T-cell (primary cell): ENCODE data around the gene AIDA. TPM values are rescaled to one million over a fixed set of nuclear protein-coding genes. Genes with fewer than 3 reads are reported as not detected.
A peak's percentile ranks its signal among the peaks of the same experiment; 100 is the strongest.

Experiments used
- ATAC-seq, 4 experiments: fragments of 200-7000 bp in 3 of 4; fragments of 150-1000 bp in 1 of 4; cut with Tn5 transposase; replicated peaks in 1 of 4; 1 replicate in 3 of 4; 2 replicates in 1 of 4; pipeline ENCODE4 v1.10.0; 2021; ENCODE audit warnings: moderate library complexity in 3 of 4, mild to moderate bottlenecking in 2 of 4, moderate number of reproducible peaks in 1 of 4
- CTCF ChIA-PET, 2 donors: fragments of 300-600 bp; sonication (Branson Sonifier 250); formaldehyde crosslinking; loops; one replicate each; lab custom pipeline; 2022; ENCODE audit warnings: antibody characterized with exemption in 2 of 2; lab: Charles Lee
- POLR2A ChIA-PET, 2 donors: fragments of 300-600 bp; sonication (Branson Sonifier 250); formaldehyde crosslinking; loops; one replicate each; lab custom pipeline; 2022; ENCODE audit warnings: antibody characterized with exemption in 2 of 2; lab: Charles Lee
- DNase-seq, 35 experiments: peaks; one replicate each; pipeline versions ENCODE4 v3.0.0 to v3.0.0-alpha.2; 2013 to 2023
- H3K27ac ChIP-seq: one replicate; pipeline ENCODE4 v1.5.1; 2013; ENCODE audit warnings: low read length
- H3K27me3 ChIP-seq, 2 experiments: replicated peaks in 1 of 2; 1 replicate in 1 of 2; 2 replicates in 1 of 2; pipeline versions ENCODE4 v1.6.1 to v1.7.0; 2013; ENCODE audit warnings: low read length in 1 of 2, mixed read lengths in 1 of 2; ENCODE audit not compliant: control insufficient read depth in 2 of 2, insufficient read depth in 2 of 2; ENCODE audit errors: extremely low read depth in 1 of 2
- H3K36me3 ChIP-seq, 2 donors: 1 replicate in 1 of 2; 2 replicates in 1 of 2; pipeline versions ENCODE4 v1.6.1 to v1.7.0; 2013; ENCODE audit warnings: low read length in 1 of 2; ENCODE audit not compliant: control insufficient read depth in 2 of 2, insufficient read depth in 1 of 2; ENCODE audit errors: extremely low read depth in 1 of 2
- H3K4me1 ChIP-seq, 2 experiments: 1 replicate in 1 of 2; 2 replicates in 1 of 2; pipeline versions ENCODE4 v1.6.1 to v1.7.0; 2013; ENCODE audit warnings: low read length in 2 of 2, mixed read lengths in 1 of 2; ENCODE audit not compliant: insufficient read depth in 2 of 2, control insufficient read depth in 1 of 2; ENCODE audit errors: extremely low read depth in 1 of 2
- H3K4me3 ChIP-seq, 2 donors: 1 replicate in 1 of 2; 2 replicates in 1 of 2; pipeline versions ENCODE4 v1.5.1 to v1.7.0; 2013; ENCODE audit warnings: mild to moderate bottlenecking in 2 of 2, low read length in 1 of 2, moderate library complexity in 1 of 2; ENCODE audit not compliant: control insufficient read depth in 1 of 2; ENCODE audit errors: extremely low read depth in 1 of 2
- H3K9me3 ChIP-seq: 2 replicates; pipeline ENCODE4 v1.7.0; 2013
- H3K27ac Mint-ChIP-seq, 2 donors: one replicate each; pipeline ENCODE4 v1.8.0; 2020 to 2021; ENCODE audit warnings: mild to moderate bottlenecking in 2 of 2, mixed read lengths in 2 of 2
- H3K27me3 Mint-ChIP-seq, 2 donors: one replicate each; pipeline ENCODE4 v1.8.0; 2021 to 2022; ENCODE audit warnings: mixed read lengths in 2 of 2
- H3K36me3 Mint-ChIP-seq: one replicate; pipeline ENCODE4 v1.8.0; 2021; ENCODE audit warnings: mixed read lengths
- H3K4me1 Mint-ChIP-seq, 3 donors: one replicate each; pipeline ENCODE4 v1.8.0; 2020 to 2022; ENCODE audit warnings: mixed read lengths in 3 of 3, mild to moderate bottlenecking in 1 of 3
- H3K4me3 Mint-ChIP-seq, 3 donors: one replicate each; pipeline ENCODE4 v1.8.0; 2020 to 2022; ENCODE audit warnings: mild to moderate bottlenecking in 3 of 3, mixed read lengths in 3 of 3, moderate library complexity in 3 of 3
- H3K9me3 Mint-ChIP-seq, 3 donors: one replicate each; pipeline ENCODE4 v1.8.0; 2020 to 2022; ENCODE audit warnings: mixed read lengths in 3 of 3
- WGBS: methylation state at CpG from one replicate; pipeline ENCODE4 v1.1.5; 2013; ENCODE audit warnings: missing lambda C conversion rate; ENCODE audit not compliant: insufficient coverage; 5-methylcytosine and 5-hydroxymethylcytosine counted together
- total RNA-seq, 35 experiments: library from RNA in 6 of 35; stranded (reverse) in 6 of 35; fragments of 120-200 nt in 1 of 35; gene quantifications; one replicate each; pipeline versions ENCODE4 v1.2.1 to v1.2.4 and lab custom pipeline; 2013 to 2026

The AIDA gene
- total RNA-seq, 5 donors from 2014 or later (not counting 1 experiment from before 2014, with no cell fraction given), result 43.4 to 59.4 (median 52.7) TPM

- CTCF ChIA-PET, result no interaction called here
- no peak for DNase-seq
- Mint-ChIP-seq H3K4me1 (peaks cover 0 to 6% (median 0%) of the 10 kb centered on the region in 3 donors), H3K9me3 (no peaks in the 10 kb centered on the region), H3K4me3 (no peak overlapping the region), H3K36me3 (peaks cover 68% of the 10 kb centered on the region), H3K27me3 (no peaks in the 10 kb centered on the region), H3K27ac (no peak overlapping the region)
- no peaks in the 10 kb centered on the region for H3K27me3 ChIP-seq
- no peaks in the 10 kb centered on the region for H3K9me3 ChIP-seq
- ATAC-seq, result no peak
- WGBS, result no CpG with 5 or more reads among the region's 6 CpGs
- no peak overlapping the region for H3K4me3 ChIP-seq
- H3K4me1 ChIP-seq, result no peaks in the 10 kb centered on the region
- H3K27ac ChIP-seq, result no peak overlapping the region
- H3K36me3 ChIP-seq, result peaks cover 0 to 85% of the 10 kb centered on the region in 2 donors
- POLR2A ChIA-PET, result interaction anchor here (0.5 to 0.6 kb wide), 2 partner anchors 18 to 73 kb away, joined by 3 to 4 read pairs; no protein-coding TSS in a partner anchor
These were observed 85.1 kb downstream of the AIDA start for GRCh38 chr1:222627232-222627631.

GRCh38 chr1:222624214-222624613 is 88.1 kb downstream of the AIDA start:
- no peaks in the 10 kb centered on the region for H3K9me3 ChIP-seq
- peaks cover 4% of the 10 kb centered on the region in 2 experiments for H3K4me1 ChIP-seq
- POLR2A ChIA-PET, result interaction anchor here in 1 of 2 donors (0.6 kb wide), 1 partner anchor 12 kb away, joined by 3 read pairs; no protein-coding TSS in a partner anchor
- DNase-seq (no peak), ATAC-seq (no peak)
- no peaks in the 10 kb centered on the region for H3K27me3 ChIP-seq
- H3K36me3 ChIP-seq, result peaks cover 0 to 62% of the 10 kb centered on the region in 2 donors
- H3K27me3 Mint-ChIP-seq, result no peaks in the 10 kb centered on the region
- H3K4me3 Mint-ChIP-seq, result no peak overlapping the region
- WGBS, result no CpG with 5 or more reads among the region's 7 CpGs
- peaks cover 22 to 28% (median 22%) of the 10 kb centered on the region in 3 donors for H3K4me1 Mint-ChIP-seq
- no peak overlapping the region for H3K27ac Mint-ChIP-seq
- CTCF ChIA-PET, result interaction anchor here (0.6 to 1.5 kb wide), 3 partner anchors 10 to 685 kb away, joined by 3 to 6 read pairs (median 5); no protein-coding TSS in a partner anchor
- H3K4me3 ChIP-seq, result no peak overlapping the region
- H3K36me3 Mint-ChIP-seq, result peaks cover 54% of the 10 kb centered on the region
- H3K27ac ChIP-seq, result no peak overlapping the region
- H3K9me3 Mint-ChIP-seq, result no peaks in the 10 kb centered on the region

GRCh38 chr1:222623458-222623857 is 88.8 kb downstream of the AIDA start:
- peaks cover 26 to 36% (median 28%) of the 10 kb centered on the region in 3 donors for H3K4me1 Mint-ChIP-seq
- peaks cover 0 to 55% of the 10 kb centered on the region in 2 donors for H3K36me3 ChIP-seq
- POLR2A ChIA-PET, result no interaction called here
- no peak overlapping the region for H3K4me3 ChIP-seq
- H3K4me3 Mint-ChIP-seq, result no peak overlapping the region
- CTCF ChIA-PET, result no interaction called here
- DNase-seq (no peak), ATAC-seq (no peak)
- H3K9me3 ChIP-seq, result no peaks in the 10 kb centered on the region
- peaks cover 10 to 12% of the 10 kb centered on the region in 2 experiments for H3K4me1 ChIP-seq
- H3K36me3 Mint-ChIP-seq, result peaks cover 46% of the 10 kb centered on the region
- H3K27me3 ChIP-seq, result no peaks in the 10 kb centered on the region
- H3K27me3 Mint-ChIP-seq, result no peaks in the 10 kb centered on the region
- no peak overlapping the region for H3K27ac ChIP-seq
- peak overlapping the region in 1 of 2 donors; percentile 3 for H3K27ac Mint-ChIP-seq
- no peaks in the 10 kb centered on the region for H3K9me3 Mint-ChIP-seq

GRCh38 chr1:222622765-222623164 is 89.5 kb downstream of the AIDA start:
- Histone ChIP-seq H3K9me3 (no peaks in the 10 kb centered on the region), H3K36me3 (peaks cover 0 to 49% of the 10 kb centered on the region in 2 donors), H3K27me3 (no peaks in the 10 kb centered on the region), H3K27ac (no peak overlapping the region), H3K4me3 (no peak overlapping the region), H3K4me1 (peaks cover 10 to 12% of the 10 kb centered on the region in 2 experiments)
- no peaks in the 10 kb centered on the region for H3K27me3 Mint-ChIP-seq
- DNase-seq (no peak), ATAC-seq (no peak)
- ChIA-PET POLR2A (no interaction called here), CTCF (no interaction called here)
- H3K36me3 Mint-ChIP-seq, result peaks cover 39% of the 10 kb centered on the region
- whole genome bisulfite sequencing, result 100% methylated on average over 1 of the region's 5 CpGs
- H3K4me1 Mint-ChIP-seq, result peaks cover 26 to 31% (median 28%) of the 10 kb centered on the region in 3 donors
- H3K9me3 Mint-ChIP-seq, result no peaks in the 10 kb centered on the region
- no peak overlapping the region for H3K27ac Mint-ChIP-seq
- H3K4me3 Mint-ChIP-seq, result no peak overlapping the region

DNA sequence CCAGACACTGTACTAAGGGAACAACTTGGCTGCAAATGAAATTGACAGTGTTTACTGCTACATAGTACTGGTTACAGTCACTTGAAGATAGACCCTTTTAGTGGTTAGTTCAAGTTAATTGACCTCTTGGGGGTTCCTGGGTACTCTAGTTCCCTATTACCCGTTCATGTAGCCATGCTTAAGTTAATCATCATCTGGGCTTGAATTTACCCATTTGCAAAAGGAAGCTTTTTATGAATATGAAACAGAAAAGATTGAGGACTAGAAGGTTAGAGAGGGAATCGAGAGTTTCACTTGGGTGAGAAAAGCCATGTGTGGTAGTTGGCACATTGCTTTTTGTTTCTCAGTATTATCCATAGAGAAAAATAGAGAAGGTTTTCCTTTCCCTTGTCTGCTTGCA is 91.7 kb downstream of the AIDA start:
- no peak overlapping the region for H3K27ac Mint-ChIP-seq
- H3K9me3 Mint-ChIP-seq, result no peaks in the 10 kb centered on the region
- peaks cover 22% of the 10 kb centered on the region for H3K36me3 Mint-ChIP-seq
- Histone ChIP-seq H3K9me3 (no peaks in the 10 kb centered on the region), H3K4me1 (peaks cover 13 to 18% of the 10 kb centered on the region in 2 experiments), H3K27ac (no peak overlapping the region), H3K27me3 (no peaks in the 10 kb centered on the region), H3K36me3 (peaks cover 0 to 27% of the 10 kb centered on the region in 2 donors), H3K4me3 (no peak overlapping the region)
- ATAC-seq, result no peak
- H3K27me3 Mint-ChIP-seq, result no peaks in the 10 kb centered on the region
- peaks cover 30 to 33% (median 31%) of the 10 kb centered on the region in 3 donors for H3K4me1 Mint-ChIP-seq
- CTCF ChIA-PET, result interaction anchor here in 1 of 2 donors (0.6 to 4.4 kb wide), 3 partner anchors 14 to 1763 kb away, joined by 3 to 29 read pairs (median 3); no protein-coding TSS in a partner anchor
- POLR2A ChIA-PET, result interaction anchor here in 1 of 2 donors (1.2 to 2.1 kb wide), 3 partner anchors 24 to 878 kb away, joined by 5 to 6 read pairs (median 5); partner anchors contain the start of genes DUSP10 and TAF1A
- DNase-seq, result no peak
- peak overlapping the region in 1 of 3 donors; percentile 91 for H3K4me3 Mint-ChIP-seq
- no CpG with 5 or more reads among the region's 2 CpGs for WGBS

DNA sequence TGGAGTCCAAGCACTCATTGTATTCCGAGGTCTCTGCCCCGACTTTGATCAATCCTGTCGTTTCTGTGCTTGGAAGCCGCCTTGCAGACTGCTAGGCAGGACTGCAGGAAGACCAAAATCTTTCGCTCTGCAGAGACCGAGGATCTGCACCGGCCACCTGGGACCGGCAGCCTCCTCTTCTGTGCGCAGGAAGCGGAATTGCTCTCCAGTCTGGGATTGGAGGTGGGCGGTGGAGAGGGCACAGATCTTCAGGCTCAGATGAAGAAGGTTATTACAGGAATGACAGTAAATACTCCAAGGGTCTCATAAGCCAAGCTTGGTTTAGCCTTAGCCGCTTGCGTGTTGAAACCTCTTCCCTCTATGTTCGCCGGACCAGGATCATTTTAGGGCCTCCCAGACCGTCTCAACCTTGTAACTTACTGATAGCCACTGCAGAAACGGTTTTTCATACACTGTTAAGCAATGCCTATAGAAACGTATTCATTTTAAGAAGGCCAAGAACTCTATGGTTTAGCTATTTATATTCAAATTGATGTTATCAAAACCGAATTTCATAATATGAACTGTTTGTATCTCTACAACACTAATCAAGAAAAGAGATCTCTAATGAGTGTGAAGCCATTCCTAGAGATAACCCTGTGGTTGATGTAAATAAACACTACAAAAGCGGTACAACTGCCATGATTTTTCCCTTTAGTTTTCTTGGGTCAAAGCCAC is 93.3 kb downstream of the AIDA start:
- peak overlapping the region; percentile 48 to 78 for H3K4me3 ChIP-seq
- H3K27me3 ChIP-seq, result no peaks in the 10 kb centered on the region
- Mint-ChIP-seq H3K4me3 (peak overlapping the region; percentile 83 to 91 (median 87)), H3K9me3 (no peaks in the 10 kb centered on the region), H3K27ac (peak overlapping the region; percentile 62 to 77), H3K4me1 (peaks cover 30 to 33% (median 31%) of the 10 kb centered on the region in 3 donors), H3K27me3 (peaks cover 9 to 10% of the 10 kb centered on the region in 2 donors), H3K36me3 (peaks cover 19% of the 10 kb centered on the region)
- POLR2A ChIA-PET, result interaction anchor here (0.6 to 1.2 kb wide), 5 partner anchors 19 to 877 kb away, joined by 3 to 6 read pairs (median 3); partner anchors contain the start of gene DUSP10 (in 1 of the 2)
- peaks cover 13 to 18% of the 10 kb centered on the region in 2 experiments for H3K4me1 ChIP-seq
- H3K9me3 ChIP-seq, result no peaks in the 10 kb centered on the region
- no peak overlapping the region for H3K27ac ChIP-seq
- H3K36me3 ChIP-seq, result peaks cover 0 to 15% of the 10 kb centered on the region in 2 donors
- WGBS, result 48% methylated on average over 8 of the region's 20 CpGs
- no peak for ATAC-seq
- peak in 4 of 35 experiments; percentile 3 to 23 (median 7) for DNase-seq
- CTCF ChIA-PET, result interaction anchor here (0.6 to 4.4 kb wide), 4 partner anchors 15 to 35 kb away, joined by 4 to 29 read pairs (median 8); no protein-coding TSS in a partner anchor
